GM13977 (cell line): ENCODE results near the gene COX17.
"Not testable (repeated sequence)": the region's sequence is repeated elsewhere in the genome, so short reads cannot be mapped to it uniquely, and the experiment has no call there.

ENCODE experiments used
- DNase-seq: peaks from one replicate; pipeline ENCODE4 v3.0.0; 2012; ENCODE audit warnings: low spot score
- CTCF ChIP-seq: IDR thresholded peaks from 2 replicates; pipeline ENCODE4 v1.5.1; 2012; ENCODE audit warnings: mild to moderate bottlenecking, control low read depth; ENCODE audit not compliant: insufficient read depth; ENCODE audit errors: extremely low read depth, missing control alignments
- in situ Hi-C: fragments of 300-500 bp; cut with MboI; formaldehyde crosslinking; loops from one replicate; pipeline ENCODE4 v1.12.0; 2022; ENCODE audit warnings: low sequenced_read_pairs, low pct_unique_long_range_greater_than_20kb, mixed read lengths, inconsistent platforms; ENCODE audit not compliant: unreplicated experiment

Gene COX17

GRCh38 chr3:119690043-119690656 is 12.9 kb upstream of the COX17 start:
- peak; percentile 44 for TF ChIP-seq CTCF
- in situ Hi-C loops = loop anchor here (25.0 kb wide), 1 partner anchor 553 kb away; the partner anchor contains the start of gene TEX55
- DNase-seq = no peak

GRCh38 chr3:119683421-119683820 is 6.2 kb upstream of the COX17 start:
- in situ Hi-C loops = loop anchor here (10.0 to 25.0 kb wide), 2 partner anchors 546 to 799 kb away; partner anchors contain the start of gene TEX55
- no peak for TF ChIP-seq CTCF
- no peak for DNase-seq

- TF ChIP-seq CTCF = peak; percentile 54
- in situ Hi-C loops = loop anchor here (10.0 to 25.0 kb wide), 2 partner anchors 544 to 796 kb away; partner anchors contain the start of gene TEX55
- peak; percentile 45 for DNase-seq
These were observed 4.1 kb upstream of the COX17 start for GRCh38 chr3:119681279-119681678.

- no peak for TF ChIP-seq CTCF
- in situ Hi-C loops = loop anchor here (10.0 to 25.0 kb wide), 2 partner anchors 543 to 795 kb away; partner anchors contain the start of gene TEX55
- no peak for DNase-seq
These were observed 2.7 kb upstream of the COX17 start for GRCh38 chr3:119679874-119680273.

DNA sequence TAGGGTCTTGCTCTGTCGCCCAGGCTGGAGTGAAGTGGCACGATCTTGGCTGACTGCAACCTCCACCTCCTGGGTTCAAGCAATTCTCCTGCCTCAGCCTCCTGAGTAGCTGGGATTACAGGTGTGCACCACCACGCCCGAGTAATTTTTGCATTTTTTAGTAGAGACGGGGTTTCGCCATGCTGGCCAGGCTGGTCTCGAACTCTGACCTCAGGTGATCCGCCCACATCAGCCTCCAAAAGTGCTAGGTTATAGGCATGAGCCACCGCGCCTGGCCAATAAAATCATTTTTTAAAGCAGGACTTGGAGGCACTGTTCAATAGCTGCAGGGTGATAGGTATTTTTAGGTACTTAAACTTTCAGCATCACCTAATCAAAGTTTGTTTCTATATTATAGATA is 1.0 kb upstream of the COX17 start:
- not testable (repeated sequence) for DNase-seq
- in situ Hi-C loops = loop anchor here (25.0 kb wide), 1 partner anchor 541 kb away; the partner anchor contains the start of gene TEX55

DNA sequence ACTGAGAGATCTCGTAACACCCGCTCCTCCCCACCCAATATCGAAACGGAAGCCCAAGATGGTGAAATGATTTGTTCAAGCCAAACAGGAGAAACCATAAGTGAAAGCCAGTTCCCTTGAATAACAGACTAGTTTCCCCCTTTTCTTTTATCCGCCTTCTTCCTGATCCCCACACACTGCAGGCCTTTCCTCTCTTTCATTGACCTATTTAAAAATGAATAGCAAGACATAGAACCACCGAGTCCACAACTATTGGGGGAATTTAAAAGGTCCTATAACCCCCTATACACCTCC is 382 bp upstream of the COX17 start:
- no peak for DNase-seq
- in situ Hi-C loops = loop anchor here (25.0 kb wide), 1 partner anchor 540 kb away; the partner anchor contains the start of gene TEX55
- TF ChIP-seq CTCF = no peak

GRCh38 chr3:119676020-119676419 is 1.2 kb downstream of the COX17 start:
- TF ChIP-seq CTCF = no peak
- in situ Hi-C loops = loop anchor here (25.0 kb wide), 1 partner anchor 539 kb away; the partner anchor contains the start of gene TEX55
- no peak for DNase-seq
